NCI-H524 treated with DMSO at 0.1 percent for 48 hours (cell line): ENCODE data around the gene CGB1.
A peak's percentile ranks its signal among the peaks of the same experiment; 100 is the strongest.

Experiments used
- DNase-seq: peaks from one replicate; lab custom pipeline; 2025; lab: John Stamatoyannopoulos, UW

The CGB1 gene

DNA sequence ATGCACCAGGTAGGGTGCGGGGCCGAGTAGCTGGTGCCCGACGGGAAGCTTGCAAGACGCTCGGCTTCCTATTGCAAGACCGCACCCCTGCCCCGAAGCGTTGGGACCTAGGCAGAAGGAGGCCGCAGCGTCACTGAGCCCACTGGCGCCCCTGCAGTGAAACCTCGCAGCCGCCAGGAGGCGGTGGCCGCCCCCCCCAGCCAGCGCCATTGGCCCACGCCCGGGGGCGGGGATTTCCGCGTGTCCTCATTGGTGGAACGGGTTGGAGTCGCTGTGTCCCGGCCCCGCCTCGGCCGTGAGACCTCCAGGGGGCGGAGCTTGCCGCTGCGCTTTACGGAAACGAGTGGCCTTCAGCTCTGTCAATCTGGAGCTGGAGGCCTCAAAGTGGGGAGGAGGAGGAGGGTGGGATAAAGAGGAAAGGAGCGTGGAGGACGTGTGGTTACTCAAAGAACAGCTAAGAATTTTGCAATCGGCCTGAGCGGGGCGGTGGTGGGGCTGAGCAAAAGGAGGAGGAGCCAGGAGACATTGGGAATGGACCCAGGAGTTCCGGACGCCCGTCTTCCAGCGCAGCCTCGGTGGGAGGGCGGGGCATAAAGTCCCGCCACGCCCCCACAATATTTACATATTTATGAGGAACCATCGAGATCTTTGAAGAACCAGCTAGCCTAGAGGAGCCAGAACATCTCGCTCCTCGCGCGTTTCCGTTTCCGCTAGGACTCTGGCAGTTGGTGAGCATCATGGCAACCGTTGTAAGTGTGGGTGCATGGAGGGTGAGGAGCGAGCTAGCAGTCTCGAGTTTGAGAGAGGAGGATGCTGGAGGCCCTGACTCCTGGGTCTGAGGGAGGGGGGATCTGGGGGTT, 43.3 kb downstream of the CGB1 start, which contains the start of the genes GYS1 and RUVBL2:
Gene GYS1 (minus strand): TSS at position 135 of the 860 bp plus-strand sequence. CDS start 197 bp downstream, outside the sequence.
Gene RUVBL2 (plus strand): TSS at position 713 of the 860 bp plus-strand sequence. CDS start 25 bp downstream, at position 738.
- peak; percentile 96 for DNase-seq

DNA sequence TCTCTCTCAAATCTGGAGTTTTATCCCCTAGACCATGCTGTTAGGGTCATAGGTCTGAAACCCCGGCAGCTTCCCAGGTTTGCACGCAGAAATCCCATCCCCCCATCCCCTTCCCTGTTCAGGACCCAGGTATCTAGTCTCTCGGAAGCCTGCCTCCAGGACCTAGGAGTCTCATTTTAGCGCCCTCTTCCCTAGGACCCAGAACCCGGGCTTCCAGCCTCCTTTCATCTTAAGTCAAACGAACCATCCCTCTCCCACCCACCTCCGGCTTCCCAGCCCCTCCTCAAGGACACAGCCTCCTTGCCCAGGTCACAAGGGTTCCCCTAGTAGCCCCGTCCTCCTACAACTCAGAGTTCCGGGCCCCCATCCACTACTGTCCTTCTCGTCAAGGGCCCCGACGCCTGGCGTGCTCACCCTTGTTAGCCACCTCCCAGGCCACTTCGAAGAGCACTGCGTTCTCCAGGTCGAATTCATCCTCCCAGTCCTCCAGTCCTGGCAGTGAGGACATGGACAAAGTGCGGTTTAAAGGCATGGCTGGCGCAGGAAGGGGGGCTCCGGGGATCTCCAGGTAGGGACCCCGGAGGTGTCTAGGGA, 44.0 kb downstream of the CGB1 start:
- no peak for DNase-seq

GRCh38 chr19:48991873-48992580, 44.7 kb downstream of the CGB1 start:
- DNase-seq = no peak

GRCh38 chr19:48991011-48991609, 45.6 kb downstream of the CGB1 start:
- no peak for DNase-seq

DNA sequence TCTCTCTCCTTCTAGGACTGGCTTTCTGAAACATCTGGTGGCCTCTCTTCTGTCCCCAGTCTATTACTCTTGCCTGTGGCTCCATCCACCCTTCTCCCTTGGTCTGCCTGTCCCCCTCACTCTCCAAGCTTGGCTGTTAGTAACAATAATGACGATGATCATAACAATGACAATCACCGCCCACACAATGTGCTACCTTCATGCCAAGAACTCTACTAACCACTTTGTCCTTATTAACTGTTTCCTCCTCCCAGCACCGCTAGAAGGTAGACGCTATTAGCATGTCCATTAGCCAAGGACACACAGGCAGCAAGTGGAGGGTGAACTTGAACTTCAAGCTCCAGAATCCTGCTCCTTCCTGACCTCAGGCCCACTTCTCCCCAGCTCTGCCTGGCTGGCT, 46.3 kb downstream of the CGB1 start:
- no peak for DNase-seq

- DNase-seq = no peak
These were observed 46.9 kb downstream of the CGB1 start for GRCh38 chr19:48989701-48990291.

GRCh38 chr19:48988860-48989259, 47.8 kb downstream of the CGB1 start:
- no peak for DNase-seq

DNA sequence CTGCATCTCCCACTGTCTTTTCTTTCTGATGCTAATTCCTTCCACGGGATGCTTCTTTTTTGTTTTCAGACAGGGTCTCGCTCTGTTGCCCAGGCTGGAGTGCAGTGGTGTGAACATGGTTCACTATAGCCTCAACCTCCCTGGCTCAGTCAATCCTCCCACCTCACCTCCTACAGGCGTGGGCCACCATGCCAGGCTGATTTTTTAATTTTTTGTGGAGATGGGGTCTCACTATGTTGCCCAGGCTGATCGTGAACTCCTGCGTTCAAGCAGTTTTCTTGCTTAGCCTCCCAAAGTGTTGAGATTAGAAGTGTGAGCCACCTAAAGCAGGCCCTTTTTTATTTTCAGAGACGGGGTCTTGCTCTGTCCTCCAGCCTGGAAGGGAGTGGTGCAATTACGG, 48.4 kb downstream of the CGB1 start:
- no peak for DNase-seq

DNA sequence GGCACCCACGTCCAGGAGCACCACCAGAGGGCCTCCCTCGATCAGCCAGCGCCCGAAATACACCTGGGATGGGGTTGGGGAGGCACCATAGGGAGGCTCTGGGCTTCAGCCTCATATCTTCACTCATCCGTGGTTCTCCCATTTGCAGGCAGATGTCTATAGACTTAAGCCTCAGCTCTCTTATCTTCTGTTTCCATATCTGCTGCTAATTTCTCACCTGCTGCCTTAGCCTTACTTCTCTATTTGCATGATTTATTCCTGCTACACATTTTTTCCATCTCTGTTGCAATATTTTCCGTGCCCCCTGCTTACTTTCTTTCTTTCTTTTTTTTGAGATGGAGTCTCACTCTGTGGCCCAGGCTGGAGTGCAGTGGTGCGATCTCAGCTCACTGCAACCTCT, 49.4 kb downstream of the CGB1 start:
- no peak for DNase-seq

DNA sequence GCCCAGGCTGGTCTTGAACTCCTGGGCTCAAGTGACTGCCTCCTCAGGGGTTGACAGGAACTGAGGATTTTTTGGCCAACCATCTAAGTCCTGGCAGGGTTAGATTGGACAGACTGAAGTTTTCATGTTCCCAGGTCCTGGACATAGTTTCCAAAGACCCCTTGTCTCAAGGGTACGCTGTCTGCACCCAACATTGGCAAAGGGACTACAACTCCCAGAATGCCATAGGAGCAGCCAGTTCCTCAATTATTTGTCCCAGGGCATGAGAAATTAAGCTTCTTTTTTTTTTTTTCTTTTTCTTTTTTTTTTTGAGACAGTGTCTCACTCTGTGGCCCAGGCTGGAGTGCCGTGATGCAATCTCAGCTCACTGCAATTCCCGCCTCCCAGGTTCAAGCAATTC, 50.5 kb downstream of the CGB1 start:
- no peak for DNase-seq

DNA sequence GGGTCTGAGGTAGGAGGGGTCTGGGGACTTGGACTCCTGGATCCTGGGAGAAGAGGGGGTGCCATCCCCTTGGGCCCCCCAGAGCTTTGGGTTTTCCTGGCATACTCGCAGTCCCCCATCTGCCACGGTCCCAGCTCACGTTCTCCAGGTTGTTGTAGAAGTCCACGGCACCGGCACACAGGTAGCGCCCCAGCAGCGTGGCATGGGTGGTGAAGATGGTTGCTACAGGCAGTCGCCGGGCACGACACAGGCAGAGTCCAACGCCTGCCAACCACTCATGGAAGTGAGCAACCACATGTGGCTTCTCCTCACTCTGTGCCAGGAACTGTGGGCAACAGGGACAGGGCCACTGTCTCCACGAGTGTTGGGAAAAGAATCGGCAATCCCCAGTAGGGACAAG, 51.0 kb downstream of the CGB1 start:
- no peak for DNase-seq
